HL-60 (cell line): ENCODE data around the gene KIF20A.

Experiments
- CTCF ChIP-seq: IDR thresholded peaks from one replicate; pipeline ENCODE4 v1.5.1; 2011; ENCODE audit warnings: low read length, control low read depth, inconsistent platforms; ENCODE audit not compliant: insufficient read depth
- GABPA ChIP-seq: IDR thresholded peaks from 2 replicates; pipeline ENCODE4 v1.6.1; 2012; ENCODE audit warnings: low read depth
- POLR2AphosphoS5 ChIP-seq: IDR thresholded peaks from 2 replicates; pipeline ENCODE4 v1.6.1; 2012; ENCODE audit warnings: low read depth
- REST ChIP-seq: IDR thresholded peaks from 2 replicates; pipeline ENCODE4 v1.6.1; 2012; ENCODE audit warnings: low read depth; ENCODE audit not compliant: insufficient replicate concordance

GRCh38 chr5:138148811-138149210 lies 30.1 kb upstream of the KIF20A start:
- TF ChIP-seq CTCF (no peak), REST (no peak), POLR2AphosphoS5 (no peak), GABPA (no peak)
